GM12864 (cell line): ENCODE results near the gene FOSL2.

ENCODE experiments used
- DNase-seq: peaks from one replicate; pipeline ENCODE4 v3.0.0-alpha.2; 2011; ENCODE audit warnings: low read depth
- H3K4me3 ChIP-seq: 2 replicates; pipeline ENCODE4 v1.5.1; 2011; ENCODE audit warnings: mild to moderate bottlenecking, low read depth, low read length, control low read depth
- CTCF ChIP-seq: IDR thresholded peaks from 2 replicates; pipeline ENCODE4 v1.5.1; 2011; ENCODE audit warnings: low read depth, mild to moderate bottlenecking, moderate library complexity, low read length, control low read depth, inconsistent platforms; ENCODE audit errors: missing control alignments

FOSL2 gene

GRCh38 chr2:28397043-28397381, 4.4 kb downstream of the FOSL2 start:
- no peak for TF ChIP-seq CTCF
- no peak overlapping the region for H3K4me3 ChIP-seq

GRCh38 chr2:28398101-28398834, 5.6 kb downstream of the FOSL2 start:
- H3K4me3 ChIP-seq: no peak overlapping the region
- TF ChIP-seq CTCF: no peak
- no peak for DNase-seq

More at GRCh38 chr2:28397043-28397381, 4.4 kb downstream of the FOSL2 start:
- DNase-seq: no peak

GRCh38 chr2:28399289-28399688, 6.6 kb downstream of the FOSL2 start:
- no peak overlapping the region for H3K4me3 ChIP-seq
- no peak for DNase-seq
- no peak for TF ChIP-seq CTCF

GRCh38 chr2:28399956-28400355, 7.3 kb downstream of the FOSL2 start:
- no peak for DNase-seq
- H3K4me3 ChIP-seq: no peak overlapping the region
- TF ChIP-seq CTCF: no peak

GRCh38 chr2:28400419-28400818, 7.8 kb downstream of the FOSL2 start:
- H3K4me3 ChIP-seq: no peak overlapping the region
- DNase-seq: no peak
- no peak for TF ChIP-seq CTCF

GRCh38 chr2:28400921-28401320, 8.3 kb downstream of the FOSL2 start:
- no peak for DNase-seq
- TF ChIP-seq CTCF: no peak
- H3K4me3 ChIP-seq: no peak overlapping the region

- no peak overlapping the region for H3K4me3 ChIP-seq
- no peak for DNase-seq
- no peak for TF ChIP-seq CTCF
Measured at GRCh38 chr2:28401411-28401810, 8.8 kb downstream of the FOSL2 start.
